GM18519 (cell line): ENCODE results near the gene ADCK2.
"Not testable (repeated sequence)": the region's sequence is repeated elsewhere in the genome, so short reads cannot be mapped to it uniquely, and the experiment has no call there.

Experiments
- ATAC-seq: cut with Tn5 transposase; IDR thresholded peaks from one replicate; pipeline ENCODE4 v1.9.1; 2021; ENCODE audit warnings: mild to moderate bottlenecking, moderate library complexity; ENCODE audit not compliant: unreplicated experiment, low FRiP score

The ADCK2 gene

GRCh38 chr7:140645166-140645900 lies 27.4 kb upstream of the ADCK2 start:
- ATAC-seq: no peak

GRCh38 chr7:140646931-140647647 lies 25.7 kb upstream of the ADCK2 start:
- no peak for ATAC-seq

- no peak for ATAC-seq
Measured at GRCh38 chr7:140649556-140650205, 23.1 kb upstream of the ADCK2 start.

- no peak for ATAC-seq
Measured at GRCh38 chr7:140650367-140650766, 22.4 kb upstream of the ADCK2 start.

- no peak for ATAC-seq
Measured at GRCh38 chr7:140653319-140654108, 19.2 kb upstream of the ADCK2 start.

- no peak for ATAC-seq
Measured at GRCh38 chr7:140654109-140654387, 18.7 kb upstream of the ADCK2 start.

GRCh38 chr7:140654661-140655060 lies 18.1 kb upstream of the ADCK2 start:
- no peak for ATAC-seq

- ATAC-seq: no peak
Measured at GRCh38 chr7:140655511-140656408, 17.0 kb upstream of the ADCK2 start.

- ATAC-seq: peak; percentile 81
Measured at GRCh38 chr7:140656548-140657515, 15.9 kb upstream of the ADCK2 start.

- no peak for ATAC-seq
Measured at GRCh38 chr7:140657891-140658290, 14.9 kb upstream of the ADCK2 start.

GRCh38 chr7:140659856-140660255 lies 12.9 kb upstream of the ADCK2 start:
- no peak for ATAC-seq

- ATAC-seq: no peak
Measured at GRCh38 chr7:140661124-140661523, 11.6 kb upstream of the ADCK2 start.

- ATAC-seq: not testable (repeated sequence)
Measured at GRCh38 chr7:140662938-140663337, 9.8 kb upstream of the ADCK2 start.

GRCh38 chr7:140667476-140667875 lies 5.3 kb upstream of the ADCK2 start:
- ATAC-seq: no peak

- no peak for ATAC-seq
Measured at GRCh38 chr7:140668641-140669040, 4.1 kb upstream of the ADCK2 start.

- ATAC-seq: no peak
Measured at GRCh38 chr7:140669352-140669751, 3.4 kb upstream of the ADCK2 start.

- not testable (repeated sequence) for ATAC-seq
Measured at GRCh38 chr7:140669862-140670261, 2.9 kb upstream of the ADCK2 start.

GRCh38 chr7:140670343-140670935 lies 2.3 kb upstream of the ADCK2 start:
- ATAC-seq: no peak
